K562 (cell line): ENCODE measurements around the gene TLX2. TPM values are rescaled to one million over a fixed set of nuclear protein-coding genes. Genes with fewer than 3 reads are reported as not detected.

Experiments
- EP400 ChIP-seq: fragments of 450-650 bp; IDR thresholded peaks from 2 replicates; pipeline ENCODE4 v1.6.1; 2017; ENCODE audit warnings: antibody characterized with exemption, mild to moderate bottlenecking, moderate library complexity
- ERF ChIP-seq: fragments of 450-650 bp; formaldehyde crosslinking; IDR thresholded peaks from 2 replicates; pipeline ENCODE4 v1.4.0; 2020; ENCODE audit warnings: mild to moderate bottlenecking, mixed read lengths
- ETV6 ChIP-seq, 3 experiments: fragments of 150-350 bp in 1 of 3; sonication (generic) in 1 of 3; formaldehyde crosslinking in 1 of 3; IDR thresholded peaks; 2 replicates each; pipeline versions ENCODE4 v1.6.1 to v1.8.0; 2014 to 2022; ENCODE audit warnings: borderline replicate concordance in 2 of 3, low read depth in 2 of 3, antibody characterized with exemption in 1 of 3, low read length in 1 of 3, mild to moderate bottlenecking in 1 of 3, missing genetic modification reagents in 1 of 3
- GABPB1 ChIP-seq: sonication (generic); formaldehyde crosslinking; IDR thresholded peaks from 2 replicates; pipeline ENCODE4 v1.8.0; 2022; ENCODE audit warnings: mild to moderate bottlenecking, missing genetic modification reagents
- KAT2B ChIP-seq: IDR thresholded peaks from one replicate; pipeline ENCODE4 v1.6.1; 2012; ENCODE audit warnings: low read depth, mild to moderate bottlenecking, control low read depth, inconsistent platforms, low read length, moderate library complexity
- MEF2A ChIP-seq: IDR thresholded peaks from 2 replicates; pipeline ENCODE4 v1.6.1; 2011; ENCODE audit warnings: low read depth, mild to moderate bottlenecking, low read length, moderate library complexity; ENCODE audit not compliant: control insufficient read depth
- MYC ChIP-seq, 2 experiments: fragments of 250-450 bp in 1 of 2; sonication (Bioruptor Pico) in 1 of 2; IDR thresholded peaks; 2 replicates each; pipeline versions ENCODE4 v1.5.1 to v1.6.1; 2012 to 2021; ENCODE audit warnings: low read depth in 2 of 2, borderline replicate concordance in 1 of 2, improper control_type of control experiment in 1 of 2, low read length in 1 of 2, mild to moderate bottlenecking in 1 of 2, moderate library complexity in 1 of 2
- NCOR1 ChIP-seq: fragments of 450-650 bp; IDR thresholded peaks from 2 replicates; pipeline ENCODE4 v1.6.1; 2016; ENCODE audit warnings: mild to moderate bottlenecking, moderate library complexity
- SRSF7 ChIP-seq: fragments of 200-400 bp; formaldehyde crosslinking; optimal IDR thresholded peaks from 2 replicates; pipeline ENCODE3; 2017; ENCODE audit warnings: mild to moderate bottlenecking, low read depth, low read length
- XRCC5 ChIP-seq: fragments of 200-400 bp; formaldehyde crosslinking; IDR thresholded peaks from 2 replicates; pipeline ENCODE4 v1.6.1; 2017; ENCODE audit warnings: low read depth, mild to moderate bottlenecking, low read length
- ZC3H11A ChIP-seq: IDR thresholded peaks from 2 replicates; pipeline ENCODE4 v1.6.1; 2012; ENCODE audit warnings: low read depth, low read length, improper control_type of control experiment
- ZNF311 ChIP-seq: fragments of 250-450 bp; sonication (Bioruptor Pico); IDR thresholded peaks from 2 replicates; pipeline ENCODE4 v1.4.0; 2020; ENCODE audit warnings: mild to moderate bottlenecking, moderate library complexity
- ZNF695 ChIP-seq: fragments of 450-650 bp; formaldehyde crosslinking; IDR thresholded peaks from 2 replicates; pipeline ENCODE4 v1.4.0; 2020; ENCODE audit warnings: mild to moderate bottlenecking, moderate library complexity
- polyA plus RNA-seq, 8 experiments: library from polyadenylated mRNA; depleted of rRNA in 4 of 8; stranded (reverse) in 5 of 8; unstranded in 3 of 8; fragments of >200 nt; fragmentation: Nextera tagmentation in 2 of 8; fragmentation: Illumina TruSeq in 1 of 8; extraction: Ambion mirVana in 2 of 8; extraction: Trizol in 1 of 8; gene quantifications; 2 replicates each; pipeline versions ENCODE4 v1.2.1 to v1.2.3, GENCODE V29; 2011 to 2014; ENCODE audit warnings: inconsistent platforms in 1 of 8, missing spikeins in 1 of 8
- total RNA-seq, 7 experiments: library from RNA; depleted of rRNA in 6 of 7; stranded (reverse); fragments of >200 nt in 6 of 7; fragmentation: Illumina TruSeq in 2 of 7; extraction: Trizol in 2 of 7; gene quantifications; 2 replicates each; pipeline versions ENCODE4 v1.2.1 to v1.2.3, GENCODE V29; 2011 to 2021; ENCODE audit warnings: low replicate concordance in 1 of 7
- TF ChIP-seq, protein P1 (sequence below): IDR thresholded peaks from 2 replicates; pipeline ENCODE4 v1.6.1; 2011; ENCODE audit warnings: borderline replicate concordance, low read depth, mild to moderate bottlenecking, moderate library complexity, low read length; ENCODE audit not compliant: insufficient read depth, poor library complexity, severe bottlenecking
- TF ChIP-seq, protein P2 (sequence below), 2 experiments: IDR thresholded peaks; 2 replicates each; pipeline ENCODE4 v1.6.1; 2012; ENCODE audit warnings: improper control_type of control experiment in 2 of 2, low read depth in 2 of 2, low read length in 2 of 2, borderline replicate concordance in 1 of 2
- TF ChIP-seq, protein P3 (sequence below): fragments of 450-650 bp; formaldehyde crosslinking; IDR thresholded peaks from 2 replicates; pipeline ENCODE4 v1.4.0; 2022; ENCODE audit warnings: missing genetic modification characterization
- TF ChIP-seq, protein P4 (sequence below): fragments of 450-650 bp; IDR thresholded peaks from 2 replicates; pipeline ENCODE4 v1.6.1; 2018; ENCODE audit warnings: mild to moderate bottlenecking, low read depth; ENCODE audit not compliant: partially characterized antibody

TLX2 gene
- total and polyA plus RNA-seq, 9 of the 15 experiments (the other 6 are each of a cell fraction or from before 2014, with no cell fraction given), result not detected

DNA sequence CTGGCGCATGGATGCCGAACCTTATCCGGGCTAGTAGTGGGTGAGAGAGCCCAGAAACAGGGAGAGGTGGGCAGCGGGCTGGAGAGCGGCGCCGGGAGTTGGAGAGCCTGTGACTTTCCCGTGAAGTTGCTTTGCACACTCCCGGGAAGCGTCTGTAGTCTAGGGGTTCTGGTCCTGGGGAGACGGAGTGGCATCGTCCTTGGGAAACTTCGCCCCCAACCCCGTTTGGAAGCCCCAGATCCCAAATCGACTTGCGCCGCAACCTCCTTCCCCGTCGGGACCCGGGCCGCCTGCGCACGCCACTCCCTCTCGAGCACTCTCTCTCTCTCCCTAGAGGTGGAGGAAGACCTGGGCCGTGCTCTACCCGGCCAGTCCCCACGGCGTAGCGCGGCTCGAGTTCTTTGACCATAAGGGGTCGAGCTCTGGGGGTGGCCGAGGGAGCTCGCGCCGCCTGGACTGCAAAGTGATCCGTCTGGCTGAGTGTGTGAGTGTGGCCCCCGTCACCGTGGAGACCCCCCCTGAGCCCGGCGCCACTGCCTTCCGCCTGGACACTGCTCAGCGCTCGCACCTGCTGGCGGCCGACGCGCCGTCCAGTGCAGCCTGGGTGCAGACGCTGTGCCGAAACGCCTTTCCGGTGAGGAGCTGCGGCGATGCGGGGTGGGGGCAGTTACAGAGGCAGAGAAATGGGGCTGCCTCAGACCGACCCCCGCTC is 40.7 kb downstream of the TLX2 start (continued):
- TF ChIP-seq, protein P1, sequence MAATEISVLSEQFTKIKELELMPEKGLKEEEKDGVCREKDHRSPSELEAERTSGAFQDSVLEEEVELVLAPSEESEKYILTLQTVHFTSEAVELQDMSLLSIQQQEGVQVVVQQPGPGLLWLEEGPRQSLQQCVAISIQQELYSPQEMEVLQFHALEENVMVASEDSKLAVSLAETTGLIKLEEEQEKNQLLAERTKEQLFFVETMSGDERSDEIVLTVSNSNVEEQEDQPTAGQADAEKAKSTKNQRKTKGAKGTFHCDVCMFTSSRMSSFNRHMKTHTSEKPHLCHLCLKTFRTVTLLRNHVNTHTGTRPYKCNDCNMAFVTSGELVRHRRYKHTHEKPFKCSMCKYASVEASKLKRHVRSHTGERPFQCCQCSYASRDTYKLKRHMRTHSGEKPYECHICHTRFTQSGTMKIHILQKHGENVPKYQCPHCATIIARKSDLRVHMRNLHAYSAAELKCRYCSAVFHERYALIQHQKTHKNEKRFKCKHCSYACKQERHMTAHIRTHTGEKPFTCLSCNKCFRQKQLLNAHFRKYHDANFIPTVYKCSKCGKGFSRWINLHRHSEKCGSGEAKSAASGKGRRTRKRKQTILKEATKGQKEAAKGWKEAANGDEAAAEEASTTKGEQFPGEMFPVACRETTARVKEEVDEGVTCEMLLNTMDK, result no peak
- no peak for TF ChIP-seq MYC (IDR thresholded peaks at IDR 0.05; ENCODE audit: low read depth, low read length)
- TF ChIP-seq MYC (CRISPR knock-in tag; IDR thresholded peaks at IDR 0.05; ENCODE audit: borderline replicate concordance, low read depth), result no peak; the same call in 1 of the 2 replicates
- no peak for TF ChIP-seq NCOR1
- TF ChIP-seq ZC3H11A, result no peak
- TF ChIP-seq MEF2A, result no peak
- TF ChIP-seq EP400, result peak; percentile 53
- no peak for TF ChIP-seq XRCC5
- TF ChIP-seq GABPB1 (CRISPR knock-in tag), result peak; percentile 56; the same call in 1 of the 2 replicates
- TF ChIP-seq SRSF7, result no peak
- TF ChIP-seq, protein P2, sequence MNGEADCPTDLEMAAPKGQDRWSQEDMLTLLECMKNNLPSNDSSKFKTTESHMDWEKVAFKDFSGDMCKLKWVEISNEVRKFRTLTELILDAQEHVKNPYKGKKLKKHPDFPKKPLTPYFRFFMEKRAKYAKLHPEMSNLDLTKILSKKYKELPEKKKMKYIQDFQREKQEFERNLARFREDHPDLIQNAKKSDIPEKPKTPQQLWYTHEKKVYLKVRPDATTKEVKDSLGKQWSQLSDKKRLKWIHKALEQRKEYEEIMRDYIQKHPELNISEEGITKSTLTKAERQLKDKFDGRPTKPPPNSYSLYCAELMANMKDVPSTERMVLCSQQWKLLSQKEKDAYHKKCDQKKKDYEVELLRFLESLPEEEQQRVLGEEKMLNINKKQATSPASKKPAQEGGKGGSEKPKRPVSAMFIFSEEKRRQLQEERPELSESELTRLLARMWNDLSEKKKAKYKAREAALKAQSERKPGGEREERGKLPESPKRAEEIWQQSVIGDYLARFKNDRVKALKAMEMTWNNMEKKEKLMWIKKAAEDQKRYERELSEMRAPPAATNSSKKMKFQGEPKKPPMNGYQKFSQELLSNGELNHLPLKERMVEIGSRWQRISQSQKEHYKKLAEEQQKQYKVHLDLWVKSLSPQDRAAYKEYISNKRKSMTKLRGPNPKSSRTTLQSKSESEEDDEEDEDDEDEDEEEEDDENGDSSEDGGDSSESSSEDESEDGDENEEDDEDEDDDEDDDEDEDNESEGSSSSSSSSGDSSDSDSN (IDR thresholded peaks at IDR 0.05; ENCODE audit: borderline replicate concordance in 1 of 2, low read depth in 2 of 2, low read length in 2 of 2), result peak; percentile 68 to 80; a peak in 2 of 4 replicates
- TF ChIP-seq, protein P3, sequence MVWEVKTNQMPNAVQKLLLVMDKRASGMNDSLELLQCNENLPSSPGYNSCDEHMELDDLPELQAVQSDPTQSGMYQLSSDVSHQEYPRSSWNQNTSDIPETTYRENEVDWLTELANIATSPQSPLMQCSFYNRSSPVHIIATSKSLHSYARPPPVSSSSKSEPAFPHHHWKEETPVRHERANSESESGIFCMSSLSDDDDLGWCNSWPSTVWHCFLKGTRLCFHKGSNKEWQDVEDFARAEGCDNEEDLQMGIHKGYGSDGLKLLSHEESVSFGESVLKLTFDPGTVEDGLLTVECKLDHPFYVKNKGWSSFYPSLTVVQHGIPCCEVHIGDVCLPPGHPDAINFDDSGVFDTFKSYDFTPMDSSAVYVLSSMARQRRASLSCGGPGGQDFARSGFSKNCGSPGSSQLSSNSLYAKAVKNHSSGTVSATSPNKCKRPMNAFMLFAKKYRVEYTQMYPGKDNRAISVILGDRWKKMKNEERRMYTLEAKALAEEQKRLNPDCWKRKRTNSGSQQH (CRISPR knock-in tag), result no peak
- TF ChIP-seq ETV6 (IDR thresholded peaks at IDR 0.05; ENCODE audit: borderline replicate concordance in 1 of 2, low read depth in 2 of 2, low read length in 1 of 2), result no peak
- no peak for TF ChIP-seq ETV6 (CRISPR knock-in tag; IDR thresholded peaks at IDR 0.05; ENCODE audit: borderline replicate concordance)
- TF ChIP-seq ERF (CRISPR knock-in tag), result no peak
- TF ChIP-seq KAT2B, result no peak
- TF ChIP-seq, protein P4, sequence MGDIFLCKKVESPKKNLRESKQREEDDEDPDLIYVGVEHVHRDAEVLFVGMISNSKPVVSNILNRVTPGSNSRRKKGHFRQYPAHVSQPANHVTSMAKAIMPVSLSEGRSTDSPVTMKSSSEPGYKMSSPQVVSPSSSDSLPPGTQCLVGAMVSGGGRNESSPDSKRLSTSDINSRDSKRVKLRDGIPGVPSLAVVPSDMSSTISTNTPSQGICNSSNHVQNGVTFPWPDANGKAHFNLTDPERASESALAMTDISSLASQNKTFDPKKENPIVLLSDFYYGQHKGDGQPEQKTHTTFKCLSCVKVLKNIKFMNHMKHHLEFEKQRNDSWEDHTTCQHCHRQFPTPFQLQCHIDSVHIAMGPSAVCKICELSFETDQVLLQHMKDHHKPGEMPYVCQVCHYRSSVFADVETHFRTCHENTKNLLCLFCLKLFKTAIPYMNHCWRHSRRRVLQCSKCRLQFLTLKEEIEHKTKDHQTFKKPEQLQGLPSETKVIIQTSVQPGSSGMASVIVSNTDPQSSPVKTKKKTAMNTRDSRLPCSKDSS, result no peak
- TF ChIP-seq ZNF695 (CRISPR knock-in tag), result no peak
- TF ChIP-seq ZNF311 (CRISPR knock-in tag), result no peak
